HUES6 (cell line): Measurements from ENCODE around the gene ZDHHC24.
"Not testable (repeated sequence)": the region's sequence is repeated elsewhere in the genome, so short reads cannot be mapped to it uniquely, and the experiment has no call there.

Source experiments
- H3K27ac ChIP-seq: 2 replicates; pipeline ENCODE4 v1.7.0; 2013; ENCODE audit warnings: low read depth, mild to moderate bottlenecking, low read length, inconsistent platforms
- H3K27me3 ChIP-seq: 2 replicates; pipeline ENCODE4 v1.6.1; 2013; ENCODE audit warnings: low read length; ENCODE audit not compliant: control insufficient read depth, insufficient read depth
- H3K36me3 ChIP-seq: 2 replicates; pipeline ENCODE4 v1.6.1; 2013; ENCODE audit warnings: low read length; ENCODE audit not compliant: control insufficient read depth, insufficient read depth
- H3K4me1 ChIP-seq: 2 replicates; pipeline ENCODE4 v1.6.1; 2013; ENCODE audit warnings: low read length; ENCODE audit not compliant: control insufficient read depth, insufficient read depth
- H3K4me3 ChIP-seq: 2 replicates; pipeline ENCODE4 v1.5.1; 2013; ENCODE audit warnings: low read depth, low read length
- H3K9ac ChIP-seq: one replicate; pipeline ENCODE4 v1.6.1; 2013; ENCODE audit warnings: mild to moderate bottlenecking, low read length
- H3K9me3 ChIP-seq: 2 replicates; pipeline ENCODE4 v1.6.1; 2013; ENCODE audit warnings: low read depth, low read length; ENCODE audit not compliant: control insufficient read depth, insufficient read depth

Gene ZDHHC24

DNA sequence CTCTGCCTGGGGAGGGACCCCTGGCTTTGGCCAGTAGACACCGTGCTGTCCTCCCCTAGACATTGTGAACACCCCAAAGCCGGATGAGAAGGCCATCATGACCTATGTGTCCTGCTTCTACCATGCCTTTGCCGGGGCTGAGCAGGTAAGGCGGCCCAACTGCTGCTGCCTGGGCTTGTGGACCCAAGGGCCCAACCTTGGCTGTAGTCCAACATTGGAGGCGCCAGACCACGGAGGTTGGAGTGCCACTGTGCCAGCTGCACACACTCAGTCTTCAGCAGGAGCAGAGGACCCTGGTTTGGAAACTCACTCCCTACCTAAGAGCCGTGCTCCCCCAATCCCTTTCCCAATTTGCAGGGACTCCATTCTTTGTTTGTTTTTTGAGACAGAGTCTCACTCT, 10.2 kb upstream of the ZDHHC24 start:
- Histone ChIP-seq H3K36me3 (peaks cover 62% of the 10 kb centered on the region), H3K27me3 (no peaks in the 10 kb centered on the region), H3K4me1 (peaks cover 5% of the 10 kb centered on the region)

DNA sequence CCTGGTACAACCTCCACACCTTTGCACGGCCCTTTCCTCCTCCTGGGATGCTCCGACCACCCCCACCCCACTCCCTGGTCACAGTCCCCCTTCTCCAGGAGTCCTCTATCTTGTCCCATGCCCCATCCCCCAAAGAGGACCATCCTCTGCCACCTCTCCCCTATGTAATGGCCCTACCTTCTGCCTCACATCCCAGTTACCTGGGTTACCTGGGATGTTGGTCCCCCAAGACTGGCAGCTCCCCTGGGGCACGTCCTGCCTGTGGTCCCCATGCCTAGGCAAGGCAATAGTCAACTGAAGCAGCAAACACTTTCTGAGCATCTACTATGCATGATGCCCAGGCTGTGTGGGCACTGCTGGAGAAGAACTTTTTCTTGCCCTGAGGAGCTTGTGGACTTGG, 9.6 kb upstream of the ZDHHC24 start:
- Histone ChIP-seq H3K36me3 (peaks cover 57% of the 10 kb centered on the region), H3K27me3 (no peaks in the 10 kb centered on the region), H3K9me3 (no peaks in the 10 kb centered on the region), H3K27ac (no peak overlapping the region), H3K9ac (no peak overlapping the region), H3K4me3 (no peak overlapping the region), H3K4me1 (peaks cover 5% of the 10 kb centered on the region)

More for the DNA sequence above, 10.2 kb upstream of the ZDHHC24 start:
- Histone ChIP-seq H3K9me3 (no peaks in the 10 kb centered on the region), H3K27ac (no peak overlapping the region), H3K9ac (no peak overlapping the region), H3K4me3 (no peak overlapping the region)

DNA sequence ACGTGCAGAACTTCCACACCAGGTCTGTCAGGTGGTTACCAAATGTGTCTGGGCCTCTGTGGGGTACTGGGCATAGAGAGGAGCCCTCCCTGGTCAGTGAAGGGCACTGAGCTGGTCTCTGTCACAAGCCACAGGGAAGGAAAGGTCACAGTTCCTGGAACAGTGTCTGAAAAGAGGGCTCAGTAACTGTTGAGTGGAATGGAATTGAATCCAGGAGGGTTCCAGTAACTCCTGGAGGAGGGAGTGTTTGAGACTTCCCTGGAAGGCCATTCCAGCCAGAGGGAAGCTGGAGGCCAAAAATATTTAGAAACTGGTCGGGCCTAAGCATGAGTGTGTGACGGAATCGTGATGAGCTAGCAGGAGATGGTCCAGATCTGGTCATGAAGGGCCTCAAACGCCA, 8.8 kb upstream of the ZDHHC24 start:
- Histone ChIP-seq H3K36me3 (peaks cover 52% of the 10 kb centered on the region), H3K9me3 (no peaks in the 10 kb centered on the region), H3K27me3 (no peaks in the 10 kb centered on the region)

GRCh38 chr11:66550887-66551286, 5.0 kb upstream of the ZDHHC24 start:
- no peak overlapping the region for H3K4me3 ChIP-seq
- no peaks in the 10 kb centered on the region for H3K27me3 ChIP-seq
- H3K4me1 ChIP-seq, result peaks cover 18% of the 10 kb centered on the region
- no peak overlapping the region for H3K9ac ChIP-seq
- peaks cover 26% of the 10 kb centered on the region for H3K36me3 ChIP-seq
- H3K27ac ChIP-seq, result no peak overlapping the region
- H3K9me3 ChIP-seq, result no peaks in the 10 kb centered on the region

More for the DNA sequence above, 8.8 kb upstream of the ZDHHC24 start:
- Histone ChIP-seq H3K4me3 (no peak overlapping the region), H3K4me1 (peaks cover 5% of the 10 kb centered on the region), H3K27ac (no peak overlapping the region), H3K9ac (no peak overlapping the region)

DNA sequence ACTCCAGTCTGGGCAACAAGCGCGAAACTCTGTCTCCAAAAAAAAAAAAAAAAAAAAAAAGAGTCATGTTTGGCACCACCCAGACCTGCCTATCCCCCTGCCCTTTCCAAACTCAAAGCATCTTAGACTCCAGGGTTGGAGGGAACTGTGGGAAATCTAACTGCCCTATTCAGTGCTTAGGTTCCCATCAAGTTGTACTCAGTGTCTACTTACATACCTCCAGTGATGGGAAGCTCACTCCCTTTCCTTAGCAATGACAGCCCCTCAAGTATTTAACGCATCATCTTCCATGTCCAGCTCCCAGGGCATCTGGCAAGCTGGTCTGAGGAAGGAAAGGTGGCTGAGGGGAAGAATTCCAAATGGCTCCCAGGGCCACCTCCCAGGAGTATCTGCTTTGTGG, 3.8 kb upstream of the ZDHHC24 start:
- H3K36me3 ChIP-seq, result peaks cover 16% of the 10 kb centered on the region
- H3K27me3 ChIP-seq, result no peaks in the 10 kb centered on the region
- H3K27ac ChIP-seq, result no peak overlapping the region
- peaks cover 18% of the 10 kb centered on the region for H3K4me1 ChIP-seq
- H3K9ac ChIP-seq, result no peak overlapping the region
- no peak overlapping the region for H3K4me3 ChIP-seq
- no peaks in the 10 kb centered on the region for H3K9me3 ChIP-seq

DNA sequence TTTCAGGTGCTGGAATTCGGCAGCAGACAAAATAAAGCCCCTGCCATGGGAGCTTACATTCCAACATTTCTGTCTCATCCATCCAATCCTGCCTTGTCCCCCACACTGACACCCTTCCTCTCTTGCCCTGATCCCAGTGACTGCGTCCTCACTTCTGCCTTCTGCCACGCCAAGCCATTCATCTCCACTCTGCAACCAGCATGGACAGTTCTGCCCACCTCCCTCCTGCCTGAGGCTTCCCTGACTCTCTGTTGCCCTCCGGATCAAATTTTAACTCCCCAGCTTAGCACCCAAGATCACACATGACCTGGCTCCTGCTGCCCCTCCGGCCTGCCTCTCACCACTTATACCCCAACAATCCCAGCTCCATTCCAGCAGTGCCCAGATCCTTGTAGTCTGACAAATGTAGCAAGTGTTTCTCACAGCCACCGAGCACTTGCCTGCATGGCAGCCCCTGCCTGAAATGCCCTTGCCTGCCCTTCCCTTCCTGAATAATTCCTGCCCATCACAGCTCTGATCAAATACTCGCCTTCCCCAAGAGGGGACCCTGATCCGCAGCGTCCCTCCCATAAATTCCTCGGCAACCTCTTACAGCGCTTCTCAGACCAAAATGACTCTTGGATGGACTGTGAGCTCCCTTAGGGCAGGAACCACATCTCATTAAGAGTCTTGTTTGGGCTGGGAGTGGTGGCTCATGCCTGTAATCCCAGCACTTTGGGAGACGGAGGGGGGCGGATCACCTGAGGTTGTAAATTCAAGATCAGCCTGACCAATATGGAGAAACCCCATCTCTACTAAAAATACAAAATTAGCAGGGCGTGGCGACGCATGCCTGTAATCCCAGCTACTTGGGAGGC, 3.2 kb upstream of the ZDHHC24 start:
- Histone ChIP-seq H3K9me3 (no peaks in the 10 kb centered on the region), H3K36me3 (peaks cover 9% of the 10 kb centered on the region), H3K4me1 (peaks cover 23% of the 10 kb centered on the region), H3K27ac (no peak overlapping the region), H3K27me3 (no peaks in the 10 kb centered on the region), H3K4me3 (no peak overlapping the region), H3K9ac (no peak overlapping the region)

DNA sequence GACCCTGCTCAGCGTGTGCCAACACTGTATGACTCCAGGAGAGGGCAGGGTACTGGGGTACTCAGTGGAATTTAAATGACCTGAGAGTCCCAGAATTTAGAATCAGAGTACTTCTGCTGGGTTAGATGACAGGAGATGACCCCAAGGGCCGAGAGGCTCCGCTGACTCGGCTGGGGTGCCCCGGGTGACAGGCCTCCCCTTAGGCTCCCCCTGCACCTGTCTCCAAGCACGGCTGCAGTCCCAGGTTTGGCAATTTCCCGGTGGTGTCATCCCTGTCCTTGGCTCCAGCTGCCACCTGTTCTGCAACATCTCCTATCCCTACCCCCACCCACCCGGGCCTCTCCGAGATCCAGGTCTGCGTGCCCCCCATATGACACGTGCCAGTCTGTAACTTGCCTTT, 2.2 kb upstream of the ZDHHC24 start:
- peaks cover 7% of the 10 kb centered on the region for H3K36me3 ChIP-seq
- H3K4me1 ChIP-seq, result peaks cover 33% of the 10 kb centered on the region
- no peak overlapping the region for H3K9ac ChIP-seq
- H3K27me3 ChIP-seq, result no peaks in the 10 kb centered on the region
- peak overlapping the region; percentile 85 for H3K4me3 ChIP-seq
- no peak overlapping the region for H3K27ac ChIP-seq
- H3K9me3 ChIP-seq, result no peaks in the 10 kb centered on the region

GRCh38 chr11:66547662-66548009, 1.8 kb upstream of the ZDHHC24 start:
- Histone ChIP-seq H3K4me3 (peak overlapping the region; percentile 85), H3K9ac (no peak overlapping the region), H3K27ac (no peak overlapping the region), H3K4me1 (peaks cover 33% of the 10 kb centered on the region), H3K9me3 (no peaks in the 10 kb centered on the region), H3K27me3 (no peaks in the 10 kb centered on the region), H3K36me3 (peaks cover 8% of the 10 kb centered on the region)

DNA sequence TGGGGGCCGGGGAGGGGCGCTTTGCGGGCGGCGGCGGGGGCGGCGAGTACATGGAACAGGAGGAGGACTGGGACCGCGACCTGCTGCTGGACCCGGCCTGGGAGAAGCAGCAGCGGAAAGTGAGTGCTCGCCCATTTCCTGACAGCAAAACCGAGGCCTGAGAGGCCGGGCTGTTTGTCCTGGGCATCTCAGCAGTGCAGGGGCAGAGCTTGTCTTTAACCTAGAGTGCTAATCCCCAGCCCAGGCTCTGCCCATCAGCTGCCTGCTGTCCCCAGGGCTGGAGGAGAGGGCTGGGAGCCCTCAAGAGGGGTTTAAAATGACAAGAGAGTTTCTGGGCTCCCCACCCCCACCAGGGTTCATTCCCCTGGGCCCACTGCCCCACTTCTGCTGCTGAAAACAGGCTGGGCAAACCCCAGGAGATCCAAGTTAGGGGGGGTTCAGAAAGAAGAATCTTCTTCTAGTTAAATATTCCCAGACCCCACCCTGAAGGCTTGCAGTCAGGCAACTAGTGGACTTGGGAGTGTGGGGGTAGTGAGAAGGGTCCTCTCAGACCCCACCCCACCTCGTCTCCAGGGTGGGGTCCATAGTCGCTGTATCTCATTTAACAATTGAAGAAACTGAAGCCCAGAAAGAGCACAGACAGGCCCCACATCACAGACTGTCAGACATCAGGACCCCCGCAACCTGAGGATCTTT, 1.3 kb upstream of the ZDHHC24 start:
- Histone ChIP-seq H3K4me3 (peak overlapping the region; percentile 85), H3K9me3 (no peaks in the 10 kb centered on the region), H3K27me3 (no peaks in the 10 kb centered on the region), H3K4me1 (peaks cover 33% of the 10 kb centered on the region), H3K36me3 (peaks cover 13% of the 10 kb centered on the region), H3K9ac (no peak overlapping the region), H3K27ac (no peak overlapping the region)

- Histone ChIP-seq H3K36me3 (peaks cover 18% of the 10 kb centered on the region), H3K4me1 (peaks cover 33% of the 10 kb centered on the region), H3K27me3 (no peaks in the 10 kb centered on the region), H3K9me3 (no peaks in the 10 kb centered on the region), H3K27ac (peak within 1 kb of the TSS; percentile 42; the same call in 1 of the 2 replicates), H3K9ac (peak within 1 kb of the TSS; percentile 72), H3K4me3 (peak within 1 kb of the TSS; percentile 85)
Observed at GRCh38 chr11:66546368-66546965, 619 bp upstream of the ZDHHC24 start, which contains the start of gene ACTN3. ACTN3 (plus strand) TSS chr11:66546903; CDS start chr11:66546938, 35 bp downstream.

DNA sequence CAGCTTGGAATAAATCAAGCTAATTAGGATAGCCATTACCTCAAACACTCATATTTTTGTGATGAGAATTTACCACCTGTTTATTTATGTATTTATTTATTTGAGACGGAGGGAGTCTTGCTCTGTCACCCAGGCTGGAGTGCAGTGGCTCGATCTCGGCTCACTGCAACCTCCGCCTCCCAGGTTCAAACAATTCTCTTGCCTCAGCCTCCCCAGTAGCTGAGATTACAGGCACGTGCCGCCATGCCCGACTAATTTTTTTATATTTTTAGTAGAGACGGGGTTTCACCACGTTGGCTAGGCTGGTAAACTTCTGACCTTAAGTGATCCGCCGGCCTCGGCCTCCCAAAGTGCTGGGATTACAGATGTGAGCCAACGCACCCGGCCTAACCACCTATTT, 896 bp downstream of the ZDHHC24 start:
- H3K9me3 ChIP-seq, H3K27me3 ChIP-seq, H3K27ac ChIP-seq: not testable (repeated sequence)
- peaks cover 18% of the 10 kb centered on the region for H3K36me3 ChIP-seq
- peak overlapping the region; percentile 72 for H3K9ac ChIP-seq
- H3K4me3 ChIP-seq, result peak overlapping the region; percentile 85
- peaks cover 33% of the 10 kb centered on the region for H3K4me1 ChIP-seq
